CD14-positive monocyte (primary cell): Measurements from ENCODE around the gene UHMK1. TPM values are rescaled to one million over a fixed set of nuclear protein-coding genes. Genes with fewer than 3 reads are reported as not detected.

Source experiments
- DNase-seq, 3 donors: peaks; one replicate each; pipeline ENCODE4 v3.0.0-alpha.2; 2011 to 2022
- H2AFZ ChIP-seq: 2 replicates; pipeline ENCODE4 v1.6.0; 2012; ENCODE audit warnings: mild to moderate bottlenecking, low read depth, low read length, inconsistent platforms; ENCODE audit not compliant: insufficient read depth, poor library complexity, severe bottlenecking
- H3K27ac ChIP-seq, 2 donors: 1 replicate in 1 of 2; 2 replicates in 1 of 2; pipeline ENCODE4 v1.5.1; 2012 to 2013; ENCODE audit warnings: low read length in 2 of 2, control low read depth in 1 of 2, inconsistent platforms in 1 of 2, low read depth in 1 of 2, mild to moderate bottlenecking in 1 of 2
- H3K27me3 ChIP-seq, 2 donors: one replicate each; pipeline versions ENCODE4 v1.6.0 to v1.6.1; 2011 to 2013; ENCODE audit warnings: low read length in 2 of 2; ENCODE audit not compliant: control insufficient read depth in 2 of 2, insufficient read depth in 2 of 2
- H3K36me3 ChIP-seq, 2 donors: replicated peaks in 1 of 2; 1 replicate in 1 of 2; 2 replicates in 1 of 2; pipeline versions ENCODE4 v1.5.1 to v1.6.1; 2012 to 2013; ENCODE audit warnings: low read length in 2 of 2, control low read depth in 1 of 2, inconsistent platforms in 1 of 2, mild to moderate bottlenecking in 1 of 2; ENCODE audit not compliant: insufficient read depth in 2 of 2, control insufficient read depth in 1 of 2
- H3K4me1 ChIP-seq, 2 donors: 1 replicate in 1 of 2; 2 replicates in 1 of 2; pipeline versions ENCODE4 v1.5.1 to v1.6.1; 2012 to 2013; ENCODE audit warnings: low read length in 2 of 2, control low read depth in 1 of 2, inconsistent platforms in 1 of 2, mild to moderate bottlenecking in 1 of 2, moderate library complexity in 1 of 2; ENCODE audit not compliant: insufficient read depth in 2 of 2, control insufficient read depth in 1 of 2
- H3K4me2 ChIP-seq: replicated peaks from 2 replicates; pipeline ENCODE3; 2012; ENCODE audit warnings: low read length, moderate library complexity, mild to moderate bottlenecking; ENCODE audit not compliant: poor library complexity, severe bottlenecking; ENCODE audit errors: extremely low read depth
- H3K4me3 ChIP-seq, 3 experiments: fragments of 200-600 bp in 1 of 3; sonication (generic) in 1 of 3; replicated peaks in 1 of 3; 1 replicate in 2 of 3; 2 replicates in 1 of 3; pipeline ENCODE4 v1.5.1; 2011 to 2013; ENCODE audit warnings: low read length in 3 of 3, mild to moderate bottlenecking in 3 of 3, control low read depth in 2 of 3, low read depth in 2 of 3, inconsistent platforms in 1 of 3, moderate library complexity in 1 of 3
- H3K79me2 ChIP-seq: 2 replicates; pipeline ENCODE4 v1.6.0; 2012; ENCODE audit warnings: mild to moderate bottlenecking, control low read depth, inconsistent platforms, low read length, moderate library complexity; ENCODE audit not compliant: insufficient read depth
- H3K9ac ChIP-seq: 2 replicates; pipeline ENCODE4 v1.6.0; 2017; ENCODE audit warnings: low read length, mild to moderate bottlenecking; ENCODE audit not compliant: insufficient read depth, poor library complexity, severe bottlenecking
- H3K9me3 ChIP-seq, 2 donors: replicated peaks in 1 of 2; 1 replicate in 1 of 2; 2 replicates in 1 of 2; pipeline versions ENCODE4 v1.5.1 to v1.6.1; 2012 to 2013; ENCODE audit warnings: low read length in 2 of 2, control low read depth in 1 of 2; ENCODE audit not compliant: control insufficient read depth in 1 of 2, insufficient read depth in 1 of 2
- H4K20me1 ChIP-seq: 2 replicates; pipeline ENCODE4 v1.6.0; 2012; ENCODE audit warnings: mild to moderate bottlenecking, low read length, control low read depth, moderate library complexity; ENCODE audit not compliant: insufficient read depth
- H3K27ac Mint-ChIP-seq, 7 donors: one replicate each; pipeline ENCODE4 v1.8.0; 2020; ENCODE audit warnings: mild to moderate bottlenecking in 7 of 7, mixed read lengths in 7 of 7, moderate library complexity in 6 of 7, inconsistent platforms in 2 of 7
- H3K27me3 Mint-ChIP-seq, 3 donors: one replicate each; pipeline ENCODE4 v1.8.0; 2021 to 2022; ENCODE audit warnings: low read depth in 3 of 3, mild to moderate bottlenecking in 3 of 3, mixed read lengths in 3 of 3, moderate library complexity in 3 of 3, inconsistent platforms in 1 of 3
- H3K36me3 Mint-ChIP-seq, 2 donors: one replicate each; pipeline ENCODE4 v1.8.0; 2020; ENCODE audit warnings: mixed read lengths in 2 of 2, inconsistent platforms in 1 of 2, mild to moderate bottlenecking in 1 of 2
- H3K4me1 Mint-ChIP-seq: one replicate; pipeline ENCODE4 v1.8.0; 2020; ENCODE audit warnings: mild to moderate bottlenecking, mixed read lengths
- H3K4me3 Mint-ChIP-seq, 2 donors: one replicate each; pipeline ENCODE4 v1.8.0; 2020; ENCODE audit warnings: mild to moderate bottlenecking in 2 of 2, mixed read lengths in 2 of 2, moderate library complexity in 1 of 2
- H3K9me3 Mint-ChIP-seq, 7 donors: one replicate each; pipeline ENCODE4 v1.8.0; 2020 to 2022; ENCODE audit warnings: mixed read lengths in 7 of 7, mild to moderate bottlenecking in 6 of 7, moderate library complexity in 6 of 7, inconsistent platforms in 2 of 7
- WGBS: methylation state at CpG from one replicate; pipeline ENCODE4 v1.1.5; 2013; ENCODE audit warnings: missing lambda C conversion rate; ENCODE audit not compliant: insufficient coverage; 5-methylcytosine and 5-hydroxymethylcytosine counted together
- intact Hi-C, 2 donors: fragments of 100-400 bp; cut with micrococcal nuclease; formaldehyde crosslinking; loops; one replicate each; pipeline versions ENCODE4 v1.15.0 to v1.15.1; 2023
- polyA plus RNA-seq, 3 donors: library from polyadenylated mRNA; depleted of rRNA in 1 of 3; unstranded in 2 of 3; stranded (reverse) in 1 of 3; fragments of 300-500 nt in 2 of 3; fragments of >200 nt in 1 of 3; fragmentation: Illumina TruSeq in 2 of 3; gene quantifications; 1 replicate in 2 of 3; 2 replicates in 1 of 3; pipeline ENCODE4 v1.2.3, GENCODE V29; 2012 to 2021
- TF ChIP-seq, protein P1 (sequence below): fragments of 200-600 bp; IDR thresholded peaks from one replicate; pipeline ENCODE4 v1.8.0; 2022; ENCODE audit warnings: antibody characterized with exemption, mild to moderate bottlenecking

UHMK1 gene
- polyA plus RNA-seq, 3 donors = 14.9 to 38.2 (median 27.7) TPM

DNA sequence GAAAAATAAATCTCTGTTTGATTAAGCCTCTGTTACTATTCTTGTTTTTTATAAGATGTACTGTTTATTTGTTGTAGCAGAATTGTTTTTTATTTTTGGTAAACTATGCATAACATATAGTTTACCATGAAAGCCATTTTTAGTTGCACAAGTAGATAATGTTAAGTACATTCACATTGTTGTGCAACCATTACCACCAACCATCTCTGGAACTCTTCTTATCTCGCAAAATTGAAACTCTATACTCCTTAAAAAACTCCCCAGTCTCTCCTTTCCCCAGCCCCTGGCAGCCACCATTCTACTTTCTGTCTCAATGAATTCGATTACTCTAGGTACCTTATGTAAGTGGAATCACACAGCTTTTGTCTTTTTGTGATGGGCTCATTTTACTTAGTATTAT lies 27.4 kb upstream of the UHMK1 start:
- H2AFZ ChIP-seq = peak overlapping the region; percentile 6
- peaks cover 0 to 4% of the 10 kb centered on the region in 2 donors for H3K9me3 ChIP-seq
- TF ChIP-seq, protein P1, sequence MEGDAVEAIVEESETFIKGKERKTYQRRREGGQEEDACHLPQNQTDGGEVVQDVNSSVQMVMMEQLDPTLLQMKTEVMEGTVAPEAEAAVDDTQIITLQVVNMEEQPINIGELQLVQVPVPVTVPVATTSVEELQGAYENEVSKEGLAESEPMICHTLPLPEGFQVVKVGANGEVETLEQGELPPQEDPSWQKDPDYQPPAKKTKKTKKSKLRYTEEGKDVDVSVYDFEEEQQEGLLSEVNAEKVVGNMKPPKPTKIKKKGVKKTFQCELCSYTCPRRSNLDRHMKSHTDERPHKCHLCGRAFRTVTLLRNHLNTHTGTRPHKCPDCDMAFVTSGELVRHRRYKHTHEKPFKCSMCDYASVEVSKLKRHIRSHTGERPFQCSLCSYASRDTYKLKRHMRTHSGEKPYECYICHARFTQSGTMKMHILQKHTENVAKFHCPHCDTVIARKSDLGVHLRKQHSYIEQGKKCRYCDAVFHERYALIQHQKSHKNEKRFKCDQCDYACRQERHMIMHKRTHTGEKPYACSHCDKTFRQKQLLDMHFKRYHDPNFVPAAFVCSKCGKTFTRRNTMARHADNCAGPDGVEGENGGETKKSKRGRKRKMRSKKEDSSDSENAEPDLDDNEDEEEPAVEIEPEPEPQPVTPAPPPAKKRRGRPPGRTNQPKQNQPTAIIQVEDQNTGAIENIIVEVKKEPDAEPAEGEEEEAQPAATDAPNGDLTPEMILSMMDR = no peak
- no peak overlapping the region for H3K27ac ChIP-seq
- no peaks in the 10 kb centered on the region for H3K36me3 ChIP-seq
- Mint-ChIP-seq H3K27ac (no peak overlapping the region), H3K4me3 (no peak overlapping the region), H3K4me1 (peaks cover 10% of the 10 kb centered on the region), H3K36me3 (no peaks in the 10 kb centered on the region), H3K27me3 (peaks cover 0 to 2% (median 2%) of the 10 kb centered on the region in 3 donors), H3K9me3 (peaks cover 0 to 10% (median 4%) of the 10 kb centered on the region in 7 donors)
- no peak for DNase-seq
- H3K27me3 ChIP-seq = no peaks in the 10 kb centered on the region
- H3K4me2 ChIP-seq = no peak overlapping the region
- H4K20me1 ChIP-seq = no peaks in the 10 kb centered on the region
- no peak overlapping the region for H3K9ac ChIP-seq
- H3K4me1 ChIP-seq = peaks cover 0 to 12% of the 10 kb centered on the region in 2 donors
- intact Hi-C loops = no loop called here
- no peak overlapping the region for H3K4me3 ChIP-seq
- no CpG with 5 or more reads among the region's 2 CpGs for WGBS
- H3K79me2 ChIP-seq = no peaks in the 10 kb centered on the region

DNA sequence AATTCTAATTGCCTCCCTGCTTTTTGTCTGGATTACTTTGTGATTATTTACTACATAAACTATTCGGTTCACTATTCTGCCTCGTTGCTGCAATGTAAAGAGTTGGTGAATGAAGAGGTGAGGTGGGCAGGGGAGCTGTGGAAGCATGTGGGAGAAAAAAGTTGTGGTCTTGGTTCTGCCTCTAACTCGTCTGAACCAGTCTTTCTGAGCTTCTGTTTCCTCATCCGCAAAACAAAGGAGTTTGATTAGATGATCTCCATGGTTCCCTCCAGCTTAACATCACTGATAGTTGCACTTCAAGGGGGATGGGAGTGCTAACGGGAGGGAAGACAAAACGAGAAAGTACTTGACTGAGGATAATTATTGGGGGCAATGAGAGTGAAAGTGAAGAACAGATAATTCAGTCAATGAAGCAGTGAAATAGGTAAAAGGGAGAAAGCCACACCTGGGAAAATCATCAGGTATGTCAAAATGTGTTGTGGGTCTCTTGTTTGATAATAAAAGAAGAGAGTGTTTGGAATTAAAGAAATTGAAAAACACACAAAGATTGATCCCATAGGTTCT lies 26.2 kb upstream of the UHMK1 start:
- TF ChIP-seq, protein P1 = no peak
- Mint-ChIP-seq H3K4me3 (no peak overlapping the region), H3K4me1 (peaks cover 10% of the 10 kb centered on the region), H3K9me3 (peaks cover 2 to 13% (median 7%) of the 10 kb centered on the region in 7 donors), H3K27ac (no peak overlapping the region), H3K36me3 (no peaks in the 10 kb centered on the region), H3K27me3 (peaks cover 0 to 2% (median 2%) of the 10 kb centered on the region in 3 donors)
- intact Hi-C loops = no loop called here
- peak overlapping the region; percentile 6 for H2AFZ ChIP-seq
- H3K9me3 ChIP-seq = peaks cover 0 to 9% of the 10 kb centered on the region in 2 donors
- no peaks in the 10 kb centered on the region for H4K20me1 ChIP-seq
- no peak overlapping the region for H3K4me2 ChIP-seq
- no peak for DNase-seq
- no peaks in the 10 kb centered on the region for H3K27me3 ChIP-seq
- no peak overlapping the region for H3K9ac ChIP-seq
- WGBS = 59% methylated on average over 2 of the region's 6 CpGs
- no peaks in the 10 kb centered on the region for H3K36me3 ChIP-seq
- H3K4me3 ChIP-seq = no peak overlapping the region
- peaks cover 0 to 12% of the 10 kb centered on the region in 2 donors for H3K4me1 ChIP-seq
- no peaks in the 10 kb centered on the region for H3K79me2 ChIP-seq
- H3K27ac ChIP-seq = no peak overlapping the region
